GM21723 (cell line): Measurements from ENCODE around the gene RPS19BP1.
A peak's percentile ranks its signal among the peaks of the same experiment; 100 is the strongest.
"Not testable (repeated sequence)": the region's sequence is repeated elsewhere in the genome, so short reads cannot be mapped to it uniquely, and the experiment has no call there.

Source experiments
- ATAC-seq: cut with Tn5 transposase; IDR thresholded peaks from one replicate; pipeline ENCODE4 v1.9.1; 2021; ENCODE audit warnings: mild to moderate bottlenecking, moderate library complexity; ENCODE audit not compliant: unreplicated experiment

Gene RPS19BP1

DNA sequence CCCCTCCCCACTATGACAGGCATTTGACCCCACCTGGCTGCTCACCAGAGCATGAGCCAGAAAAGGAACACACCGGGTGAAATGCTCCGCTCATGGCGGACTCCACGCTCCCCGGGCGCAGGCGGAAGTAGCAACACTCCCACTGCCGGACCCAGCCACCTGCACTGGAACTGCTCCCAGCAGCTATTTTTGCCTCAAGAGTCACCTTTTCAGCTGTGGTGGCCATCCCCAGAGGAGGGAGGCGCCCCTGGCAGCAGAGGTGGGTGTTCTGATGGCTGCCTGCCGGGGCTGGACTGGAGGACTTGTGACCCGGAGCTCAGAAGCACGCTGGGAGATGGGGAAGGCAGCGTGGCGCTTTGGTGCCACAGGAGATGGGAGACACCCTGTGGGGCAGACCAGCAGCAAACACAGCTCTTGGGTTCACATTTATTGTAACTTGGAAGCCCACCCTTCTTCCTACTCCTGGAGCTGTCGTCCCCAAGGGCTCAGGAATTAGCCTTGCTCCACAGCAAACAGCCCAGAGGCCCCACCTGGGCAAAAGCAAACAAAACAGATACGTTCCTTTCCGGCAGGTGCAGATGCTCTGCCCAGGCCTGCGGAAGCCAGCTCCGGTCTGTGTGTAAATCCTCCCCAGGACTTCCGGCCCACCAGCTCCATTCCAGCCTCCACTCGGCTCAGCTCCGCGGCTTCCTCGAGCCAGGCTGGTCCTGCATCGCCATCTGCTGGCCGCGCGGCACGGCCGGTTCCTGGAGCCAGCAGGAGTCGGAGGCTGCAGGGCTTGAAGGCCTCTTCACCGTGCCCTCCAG lies 3.7 kb downstream of the RPS19BP1 start:
- ATAC-seq, result no peak

DNA sequence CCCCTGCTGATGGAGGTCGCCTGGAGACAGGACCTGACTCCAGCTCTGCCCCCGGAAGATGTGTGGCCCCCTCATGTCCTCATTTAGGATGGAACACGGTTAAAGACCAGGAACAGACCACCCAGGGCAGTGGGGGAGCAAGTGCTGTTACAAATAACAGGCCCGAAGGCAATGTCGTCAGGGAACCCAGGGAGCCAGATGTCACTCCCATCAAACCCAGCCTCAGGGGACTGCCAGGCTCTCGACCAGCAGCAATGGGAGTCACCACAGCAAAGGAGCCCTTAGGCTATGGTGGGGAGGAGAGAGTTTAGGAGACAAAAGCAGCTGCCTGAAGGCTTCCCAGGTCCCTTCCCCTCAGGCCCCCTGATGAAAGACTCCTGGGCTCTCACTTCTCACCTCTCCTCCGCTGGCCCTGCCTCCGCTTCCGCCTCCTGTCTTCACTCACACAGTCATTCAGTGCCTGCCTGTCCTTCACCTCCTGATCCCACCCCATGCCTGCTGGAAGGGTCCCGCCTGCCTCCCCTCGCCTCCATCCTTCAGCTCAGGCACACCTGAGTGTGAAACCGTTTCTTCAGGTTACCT lies 4.4 kb downstream of the RPS19BP1 start:
- no peak for ATAC-seq

DNA sequence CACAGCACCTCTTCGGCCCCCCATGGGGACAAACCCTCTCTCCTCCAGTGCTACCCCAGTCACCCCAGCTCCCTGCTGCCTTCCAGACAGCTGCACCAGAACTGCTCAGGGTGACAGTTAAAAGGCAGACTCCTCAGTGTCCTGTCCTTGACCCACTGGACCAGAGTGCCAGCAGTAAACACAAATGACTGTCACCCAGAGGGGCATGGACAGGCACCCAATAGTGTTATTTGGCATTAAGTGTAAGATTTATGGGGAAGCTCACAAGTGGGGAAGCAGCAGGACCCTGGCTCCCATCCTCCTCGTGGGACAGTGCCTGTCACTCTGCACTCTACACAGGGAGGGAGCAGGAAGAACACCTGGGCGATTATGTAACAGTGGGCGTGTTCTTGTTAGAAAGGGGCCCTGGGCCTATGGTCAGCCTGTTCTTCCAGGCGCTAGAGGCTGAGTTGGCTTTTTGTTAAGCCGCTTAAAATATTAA lies 5.0 kb downstream of the RPS19BP1 start:
- no peak for ATAC-seq

DNA sequence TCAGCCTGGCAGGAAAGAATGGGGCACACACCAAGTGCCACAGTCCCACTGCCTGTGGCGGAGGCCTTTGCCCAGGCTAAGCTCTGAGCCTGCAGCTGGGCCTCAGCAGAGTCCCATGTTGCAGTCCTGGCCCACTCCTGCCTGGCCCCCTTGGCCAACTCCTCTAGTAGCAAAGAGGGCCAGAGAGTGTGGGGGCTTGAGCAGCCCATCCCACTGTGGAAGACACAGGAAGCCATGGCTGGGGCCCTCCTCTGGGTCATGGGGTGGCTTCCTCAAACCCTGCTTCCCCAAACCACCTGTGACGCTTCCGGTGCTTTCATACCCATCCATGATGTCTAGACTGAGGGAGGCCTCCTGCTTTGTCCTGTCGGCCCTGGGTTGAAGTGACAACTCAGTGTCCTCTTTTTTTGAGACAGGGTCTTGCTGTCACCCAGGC lies 5.8 kb downstream of the RPS19BP1 start:
- no peak for ATAC-seq

DNA sequence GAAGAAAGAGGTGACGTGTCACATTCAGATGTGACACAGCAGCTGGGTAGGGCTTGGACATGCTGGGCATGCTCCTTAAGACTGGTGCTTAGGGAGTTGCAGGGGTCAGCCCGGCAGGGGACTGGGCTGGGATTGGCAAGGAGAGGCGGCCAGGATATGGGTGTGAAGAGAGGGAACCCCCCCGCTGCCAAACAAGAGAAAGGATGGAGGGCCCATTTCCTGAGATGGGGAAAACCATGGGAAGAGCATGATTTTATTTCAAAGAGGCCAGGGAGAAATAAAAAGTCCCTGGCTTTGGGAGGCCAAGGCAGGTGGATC lies 6.9 kb downstream of the RPS19BP1 start:
- ATAC-seq, result no peak

DNA sequence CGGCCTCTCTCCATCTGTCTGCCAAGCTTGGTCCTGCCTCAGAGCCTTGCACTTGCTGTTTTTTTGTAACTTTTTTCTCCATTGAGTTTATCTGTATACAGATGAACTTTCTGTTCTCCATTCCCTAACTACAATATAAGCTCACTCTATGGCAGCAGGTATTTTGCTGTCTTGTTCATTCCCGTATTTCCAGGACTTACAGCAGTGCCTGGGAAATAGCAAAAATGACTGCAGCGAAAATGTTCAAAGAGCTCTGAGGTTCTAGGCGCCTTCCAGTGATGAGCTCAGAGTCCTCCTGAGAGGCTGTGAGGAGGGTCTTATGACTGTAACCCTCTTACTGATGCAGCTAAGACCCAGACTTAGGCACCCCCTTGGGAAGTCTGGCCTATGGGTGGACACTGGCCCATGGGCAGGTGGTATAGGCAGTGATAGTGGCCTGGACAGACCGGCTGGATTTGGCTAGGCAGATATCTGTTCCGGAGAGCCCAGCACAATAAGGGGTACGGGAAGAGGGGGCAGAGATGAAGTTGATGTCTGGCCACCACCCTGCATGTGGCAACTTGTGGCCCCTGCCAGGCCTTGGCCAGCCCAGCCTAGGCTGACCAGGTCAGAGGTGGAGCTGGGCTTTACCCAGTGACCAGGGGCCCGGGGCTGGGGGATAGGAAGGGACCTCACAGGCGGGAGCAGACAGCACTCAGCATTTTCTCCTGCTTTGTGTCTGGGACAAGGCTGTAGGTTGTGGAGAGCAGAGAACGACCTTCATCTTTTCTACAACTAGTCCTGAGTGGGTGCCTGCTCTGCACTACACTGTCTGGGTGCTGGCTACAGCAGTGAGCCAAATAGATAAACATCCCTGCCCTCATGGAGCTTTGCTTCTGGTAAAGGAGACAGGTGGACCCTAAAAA lies 7.5 kb downstream of the RPS19BP1 start:
- no peak for ATAC-seq

DNA sequence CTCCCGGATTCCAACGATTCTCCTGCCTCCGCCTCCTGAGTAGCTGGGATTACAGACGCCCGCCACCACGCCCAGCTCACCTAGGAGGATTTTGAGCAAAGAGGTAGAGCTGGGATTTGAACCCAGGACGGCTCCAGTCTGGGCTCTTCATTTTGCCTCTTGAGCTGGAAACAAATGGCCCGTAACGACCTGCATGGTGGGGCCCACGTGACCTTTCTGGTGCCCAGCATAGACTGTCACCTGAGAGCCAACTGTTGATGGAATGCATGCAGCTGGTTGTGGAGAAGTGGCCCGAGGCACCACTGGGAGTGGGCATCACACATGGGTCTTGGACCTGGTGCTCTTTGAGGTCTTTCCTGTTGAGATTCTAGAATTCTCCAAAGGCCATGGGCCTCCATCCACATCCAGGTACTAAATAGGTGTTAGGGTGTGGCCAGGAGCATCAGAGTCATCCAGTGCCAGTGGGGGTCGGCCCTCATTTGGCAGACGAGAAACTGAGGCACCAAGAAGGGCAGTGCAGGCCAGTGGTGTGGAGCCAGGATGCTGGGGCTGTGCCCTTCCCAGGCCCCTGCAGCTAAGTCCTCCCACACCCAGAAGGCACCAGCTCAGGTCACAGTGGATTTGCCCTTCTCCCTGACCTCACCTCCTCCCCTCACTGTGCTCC lies 8.3 kb downstream of the RPS19BP1 start:
- ATAC-seq, result no peak

DNA sequence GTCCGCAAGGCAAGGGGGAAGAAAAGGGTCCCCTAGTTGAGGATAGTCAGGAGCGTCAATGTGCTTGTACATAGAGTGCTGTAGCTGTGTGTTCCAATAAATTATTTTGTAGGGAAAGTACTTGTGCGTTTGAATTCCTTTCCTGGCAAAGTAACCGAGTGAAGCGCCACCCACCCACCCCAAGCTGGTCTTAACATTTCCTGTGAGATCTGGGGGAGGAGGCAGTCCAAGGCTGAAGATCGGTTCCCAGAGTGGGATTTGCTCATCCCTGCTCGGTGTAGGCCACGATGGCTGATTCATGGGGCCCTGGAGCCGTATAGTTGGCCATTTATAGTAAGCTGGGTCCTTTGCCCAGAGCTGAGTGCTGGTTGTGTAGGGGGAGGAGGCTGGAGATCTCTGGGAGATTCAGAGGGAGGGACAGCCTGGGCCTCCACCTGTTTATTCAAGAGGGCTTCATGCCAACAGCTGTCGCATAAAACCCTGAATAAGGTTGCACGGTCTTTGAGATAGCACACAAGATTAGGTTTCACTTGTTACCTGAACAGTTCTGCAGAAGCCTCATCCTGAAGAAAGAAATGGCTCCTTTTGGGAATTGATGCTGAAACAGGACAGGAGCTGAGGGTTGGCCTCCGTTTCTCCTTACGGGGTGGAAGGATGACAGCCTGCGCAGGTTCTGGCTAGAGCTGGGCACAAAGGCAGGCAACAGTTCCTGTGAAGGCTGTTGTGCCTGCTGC lies 9.8 kb downstream of the RPS19BP1 start:
- ATAC-seq, result no peak

DNA sequence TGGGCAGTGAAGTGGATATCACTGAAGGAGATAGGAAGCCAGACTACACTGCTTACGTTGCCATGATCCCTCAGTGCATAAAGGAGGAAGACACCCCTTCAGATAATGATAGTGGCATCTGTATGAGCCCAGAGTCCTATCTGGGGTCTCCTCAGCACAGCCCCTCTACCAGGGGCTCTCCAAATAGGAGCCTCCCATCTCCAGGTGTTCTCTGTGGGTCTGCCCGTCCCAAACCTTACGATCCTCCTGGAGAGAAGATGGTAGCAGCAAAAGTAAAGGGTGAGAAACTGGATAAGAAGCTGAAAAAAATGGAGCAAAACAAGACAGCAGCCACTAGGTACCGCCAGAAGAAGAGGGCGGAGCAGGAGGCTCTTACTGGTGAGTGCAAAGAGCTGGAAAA lies 10.5 kb downstream of the RPS19BP1 start:
- ATAC-seq, result not testable (repeated sequence)

DNA sequence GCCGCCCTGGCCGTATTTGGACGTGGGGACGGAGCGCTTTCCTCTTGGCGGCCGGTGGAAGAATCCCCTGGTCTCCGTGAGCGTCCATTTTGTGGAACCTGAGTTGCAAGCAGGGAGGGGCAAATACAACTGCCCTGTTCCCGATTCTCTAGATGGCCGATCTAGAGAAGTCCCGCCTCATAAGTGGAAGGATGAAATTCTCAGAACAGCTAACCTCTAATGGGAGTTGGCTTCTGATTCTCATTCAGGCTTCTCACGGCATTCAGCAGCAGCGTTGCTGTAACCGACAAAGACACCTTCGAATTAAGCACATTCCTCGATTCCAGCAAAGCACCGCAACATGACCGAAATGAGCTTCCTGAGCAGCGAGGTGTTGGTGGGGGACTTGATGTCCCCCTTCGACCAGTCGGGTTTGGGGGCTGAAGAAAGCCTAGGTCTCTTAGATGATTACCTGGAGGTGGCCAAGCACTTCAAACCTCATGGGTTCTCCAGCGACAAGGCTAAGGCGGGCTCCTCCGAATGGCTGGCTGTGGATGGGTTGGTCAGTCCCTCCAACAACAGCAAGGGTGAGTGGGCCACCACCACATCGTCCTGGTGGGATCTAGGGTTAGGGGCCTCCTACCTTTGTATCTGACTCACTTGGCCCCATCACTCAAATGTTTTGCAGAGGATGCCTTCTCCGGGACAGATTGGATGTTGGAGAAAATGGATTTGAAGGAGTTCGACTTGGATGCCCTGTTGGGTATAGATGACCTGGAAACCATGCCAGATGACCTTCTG lies 11.3 kb downstream of the RPS19BP1 start:
- ATAC-seq, result peak; percentile 28

DNA sequence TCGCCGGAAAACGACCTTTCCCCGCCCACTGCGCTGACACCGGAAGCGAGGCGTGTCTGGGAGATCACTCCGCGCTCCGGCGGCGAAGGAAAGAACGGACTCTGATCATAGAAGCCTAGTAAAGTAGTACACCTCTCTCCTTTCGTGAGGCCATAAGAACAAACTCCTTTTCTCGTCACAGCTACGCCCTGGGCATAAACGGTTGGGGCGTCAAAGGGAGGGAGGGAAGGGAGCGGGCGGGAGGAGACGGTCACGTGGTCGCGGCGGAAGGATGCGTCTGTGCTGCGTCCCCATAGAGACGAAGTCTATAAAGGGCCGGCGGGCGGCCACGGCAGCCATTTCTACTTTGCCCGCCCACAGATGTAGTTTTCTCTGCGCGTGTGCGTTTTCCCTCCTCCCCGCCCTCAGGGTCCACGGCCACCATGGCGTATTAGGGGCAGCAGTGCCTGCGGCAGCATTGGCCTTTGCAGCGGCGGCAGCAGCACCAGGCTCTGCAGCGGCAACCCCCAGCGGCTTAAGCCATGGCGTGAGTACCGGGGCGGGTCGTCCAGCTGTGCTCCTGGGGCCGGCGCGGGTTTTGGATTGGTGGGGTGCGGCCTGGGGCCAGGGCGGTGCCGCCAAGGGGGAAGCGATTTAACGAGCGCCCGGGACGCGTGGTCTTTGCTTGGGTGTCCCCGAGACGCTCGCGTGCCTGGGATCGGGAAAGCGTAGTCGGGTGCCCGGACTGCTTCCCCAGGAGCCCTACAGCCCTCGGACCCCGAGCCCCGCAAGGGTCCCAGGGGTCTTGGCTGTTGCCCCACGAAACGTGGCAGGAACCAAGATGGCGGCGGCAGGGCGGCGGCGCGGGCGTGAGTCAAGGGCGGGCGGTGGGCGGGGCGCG lies 12.1 kb downstream of the RPS19BP1 start, which contains the start of gene ATF4:
Gene ATF4, plus strand, starts transcription at position 337 of the 880 bp plus-strand sequence. CDS start 884 bp downstream, outside the sequence.
- ATAC-seq, result peak; percentile 41

DNA sequence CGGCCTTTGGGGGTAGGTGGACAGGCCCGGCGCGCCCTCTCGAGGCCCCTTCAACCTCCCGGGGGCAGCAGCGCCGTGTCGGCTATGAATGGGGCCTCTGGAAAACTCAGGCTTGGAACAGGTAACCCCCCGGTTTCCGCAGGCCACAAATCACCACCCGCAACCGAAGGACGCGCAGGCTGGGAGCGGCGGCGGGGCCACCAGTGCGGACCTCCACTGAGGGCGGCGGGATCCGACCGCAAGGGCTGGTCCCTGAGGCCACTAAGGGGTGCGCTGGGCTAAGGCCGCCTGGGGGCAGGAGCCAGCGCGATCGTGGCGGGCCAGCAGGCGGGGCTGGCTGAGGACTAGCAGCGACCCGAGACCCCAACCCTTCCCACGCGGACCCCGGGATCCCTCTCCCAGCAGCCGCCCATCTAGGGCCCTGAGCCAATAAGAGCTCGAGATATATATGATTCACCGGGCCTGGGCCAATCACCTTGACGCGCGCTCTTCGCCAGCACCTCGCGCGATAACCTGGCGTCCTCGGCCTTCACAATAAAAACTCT lies 12.8 kb downstream of the RPS19BP1 start:
- peak; percentile 71 for ATAC-seq

DNA sequence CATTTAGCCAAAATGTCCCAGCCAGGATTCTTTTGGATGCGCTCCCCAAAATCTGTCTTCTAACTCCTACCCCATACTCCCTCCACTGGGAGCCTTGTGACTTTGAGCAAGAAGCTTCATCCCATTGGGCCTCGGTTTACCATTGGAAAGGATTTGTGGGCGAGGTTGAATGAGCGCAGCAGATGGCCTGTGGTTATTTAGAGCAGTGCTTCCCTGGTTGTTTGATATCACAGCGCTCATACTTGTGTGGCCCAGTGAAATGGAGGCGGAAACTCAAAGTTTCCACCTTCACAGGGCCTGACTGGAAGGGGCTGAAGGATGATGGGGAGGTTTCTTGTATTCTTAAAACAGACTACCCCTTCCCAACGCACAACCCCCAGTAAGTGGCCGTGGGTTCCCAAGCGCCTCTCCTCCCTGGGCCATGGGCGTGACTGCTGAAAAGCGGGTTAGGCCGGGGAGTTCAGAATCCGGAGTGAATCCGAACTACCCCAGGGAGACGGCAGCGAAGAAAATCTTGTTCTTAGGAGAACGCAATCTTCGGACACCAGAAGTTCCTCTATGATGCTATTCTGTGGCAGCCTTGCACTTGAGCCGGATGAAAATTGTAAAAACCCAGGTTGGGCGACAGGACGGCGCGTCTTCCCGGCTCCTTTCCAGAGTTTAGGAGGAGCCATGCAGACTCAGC lies 13.4 kb downstream of the RPS19BP1 start:
- ATAC-seq, result no peak

DNA sequence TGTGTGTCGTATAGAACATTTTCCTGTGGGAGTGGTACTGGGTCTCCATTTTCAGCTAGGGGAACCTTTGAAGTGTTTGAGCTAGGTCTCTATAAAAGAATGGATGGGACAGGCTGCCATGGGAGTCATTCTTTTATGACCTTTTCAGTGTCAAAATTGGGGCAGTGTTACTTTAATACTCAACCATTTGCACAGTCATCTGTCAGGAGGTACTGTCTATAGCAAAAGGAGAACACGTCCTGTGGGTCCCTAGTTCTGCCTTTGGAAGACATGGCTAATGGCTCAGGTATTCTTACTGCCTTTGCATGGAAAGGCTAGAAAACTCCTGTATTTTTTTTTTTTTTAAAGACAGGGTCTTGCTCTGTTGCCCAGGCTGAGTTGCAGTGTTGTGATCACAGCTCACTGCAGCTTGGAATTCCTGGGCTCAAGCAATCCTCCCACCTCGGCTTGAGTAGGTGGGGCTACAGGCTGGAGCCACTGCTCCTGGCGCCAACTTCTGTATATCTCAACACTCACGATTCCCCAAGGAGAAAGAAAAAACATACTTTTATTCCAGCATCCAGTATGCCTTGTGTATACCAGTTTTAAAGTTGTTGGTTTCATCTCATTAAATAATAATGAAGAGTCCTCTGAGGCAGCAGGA lies 14.3 kb downstream of the RPS19BP1 start:
- ATAC-seq, result no peak

DNA sequence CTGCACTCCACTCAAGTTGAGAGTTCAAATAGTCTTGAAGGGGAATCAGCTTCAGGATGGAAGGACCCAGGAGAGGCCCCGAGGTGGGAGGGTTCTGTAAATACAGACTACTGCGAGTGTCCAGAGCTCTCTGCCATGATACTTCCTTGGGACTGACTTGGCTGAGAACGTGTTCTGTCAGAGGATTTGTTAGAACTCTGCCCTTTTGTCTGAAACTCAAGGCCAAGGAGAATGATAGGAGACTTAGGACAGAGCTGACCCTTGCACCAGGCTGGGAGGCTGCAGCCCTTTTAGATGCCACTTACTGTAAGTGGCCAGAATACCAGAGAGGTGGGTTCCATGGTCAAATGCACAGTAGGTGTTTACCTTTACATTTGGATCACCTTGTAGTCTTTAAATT lies 15.1 kb downstream of the RPS19BP1 start:
- no peak for ATAC-seq

DNA sequence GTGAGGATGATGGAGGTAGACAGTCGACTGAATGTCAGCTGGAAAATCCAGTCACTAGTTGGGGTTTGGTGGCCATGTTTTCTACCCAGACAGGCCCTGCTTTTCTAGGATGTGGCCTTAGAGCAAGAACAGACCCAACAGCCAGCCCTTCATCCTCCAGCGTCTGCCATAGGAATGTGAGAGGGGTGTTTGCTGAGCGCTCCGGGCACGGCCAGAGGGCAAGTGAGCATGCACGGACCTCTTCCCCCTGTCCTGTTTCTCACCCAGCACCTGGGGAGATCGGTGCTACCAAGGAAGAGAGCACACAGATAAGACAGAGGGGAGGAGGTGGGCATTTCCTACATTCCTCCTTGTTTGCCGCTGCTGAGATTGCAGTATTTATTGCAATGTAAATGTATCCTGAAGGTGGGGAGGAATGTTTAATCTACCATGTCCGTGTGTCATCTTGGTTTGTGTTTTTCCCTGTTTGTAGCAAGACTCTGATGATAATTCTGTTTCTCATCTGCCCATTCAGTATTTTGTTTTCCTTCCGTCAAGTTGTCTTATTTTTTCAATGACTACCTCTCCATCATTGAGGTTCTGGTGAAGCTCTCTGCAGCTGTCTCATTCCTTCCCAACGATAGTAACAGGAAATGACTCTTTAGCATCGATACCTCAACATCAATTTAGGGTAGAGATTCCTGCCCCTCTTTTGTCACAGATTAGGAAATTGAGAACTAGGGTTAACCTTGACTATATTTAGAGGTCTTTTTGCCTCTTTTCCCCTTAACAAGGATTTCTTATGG lies 17.1 kb downstream of the RPS19BP1 start:
- no peak for ATAC-seq
